ENCODE measurements around the gene IGFBP1.

Gene IGFBP1

DNA sequence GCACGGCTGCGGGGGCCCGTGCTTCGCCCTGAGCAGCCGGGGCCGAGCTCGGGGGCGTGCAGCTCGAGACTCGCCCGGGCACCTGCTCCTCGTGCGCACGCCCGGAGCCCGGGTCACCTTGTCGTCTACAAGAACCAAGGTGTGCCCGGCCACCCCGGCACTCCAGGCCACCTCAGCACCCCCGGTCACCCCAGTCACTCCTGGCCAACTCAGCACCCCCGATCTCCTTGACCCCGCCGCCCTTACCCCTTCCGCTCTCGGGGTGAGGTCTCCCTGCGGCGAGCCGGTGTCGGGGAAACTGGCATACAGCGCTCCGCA is 33.1 kb downstream of the IGFBP1 start:
- no peak overlapping the region for H3K27ac ChIP-seq (ENCODE audit: low read length, poor library complexity, severe bottlenecking)
- peak overlapping the region; percentile 37 to 44 for H3K18ac ChIP-seq (ENCODE audit: low read depth in 1 of 2, low read length in 2 of 2)
- peak overlapping the region; percentile 93 for H3K4me2 ChIP-seq (ENCODE audit: low read length, poor library complexity, severe bottlenecking)
- DNase-seq: no peak
- peaks cover 3 to 9% of the 10 kb centered on the region in 2 experiments for H3K36me3 ChIP-seq (ENCODE audit: control insufficient read depth in 1 of 2, insufficient read depth in 2 of 2, low read depth in 1 of 2, low read length in 2 of 2)
- H2AK5ac ChIP-seq (ENCODE audit: low read length, severe bottlenecking): no peak overlapping the region
- peak overlapping the region; percentile 54 for H2BK15ac ChIP-seq (ENCODE audit: low read depth, poor library complexity, severe bottlenecking)
- peaks cover 20 to 23% of the 10 kb centered on the region in 2 experiments for H3K27me3 ChIP-seq (ENCODE audit: control insufficient read depth in 1 of 2, insufficient read depth in 1 of 2, low read length in 2 of 2)
- no peak overlapping the region for H2BK120ac ChIP-seq (ENCODE audit: low read depth, low read length)
- 1% methylated on average over 31 of the region's 31 CpGs for WGBS
- H3K14ac ChIP-seq (ENCODE audit: low read length in 2 of 2): no peak overlapping the region
- H2AFZ ChIP-seq (ENCODE audit: low read depth, low read length): no peak overlapping the region
- H3K9ac ChIP-seq (ENCODE audit: low read length): peak overlapping the region; percentile 64
- H2BK12ac ChIP-seq (ENCODE audit: low read length in 2 of 2): peak overlapping the region; percentile 23 to 81
- no peak overlapping the region for H3K23ac ChIP-seq (ENCODE audit: low read length in 2 of 2)
- H4K8ac ChIP-seq (ENCODE audit: low read length): peak overlapping the region; percentile 61
- H3K4ac ChIP-seq (ENCODE audit: low read depth in 1 of 2, low read length in 2 of 2): peak overlapping the region; percentile 1 to 86
- no peak overlapping the region for H2BK5ac ChIP-seq (ENCODE audit: low read depth, low read length, poor library complexity, severe bottlenecking)
- H3K79me1 ChIP-seq (replicated peaks; ENCODE audit: low read length, poor library complexity, severe bottlenecking): no peaks in the 10 kb centered on the region
- peaks cover 27% of the 10 kb centered on the region for H3K4me1 ChIP-seq (ENCODE audit: control insufficient read depth, insufficient read depth, low read depth, low read length)
- H3K4me3 ChIP-seq (ENCODE audit: insufficient read depth in 1 of 2, low read depth in 1 of 2, low read length in 2 of 2): peak overlapping the region; percentile 66 to 88
- no peaks in the 10 kb centered on the region for H3K9me3 ChIP-seq (ENCODE audit: control insufficient read depth, low read length)
- peak overlapping the region; percentile 76 for H4K91ac ChIP-seq (ENCODE audit: low read length)

DNA sequence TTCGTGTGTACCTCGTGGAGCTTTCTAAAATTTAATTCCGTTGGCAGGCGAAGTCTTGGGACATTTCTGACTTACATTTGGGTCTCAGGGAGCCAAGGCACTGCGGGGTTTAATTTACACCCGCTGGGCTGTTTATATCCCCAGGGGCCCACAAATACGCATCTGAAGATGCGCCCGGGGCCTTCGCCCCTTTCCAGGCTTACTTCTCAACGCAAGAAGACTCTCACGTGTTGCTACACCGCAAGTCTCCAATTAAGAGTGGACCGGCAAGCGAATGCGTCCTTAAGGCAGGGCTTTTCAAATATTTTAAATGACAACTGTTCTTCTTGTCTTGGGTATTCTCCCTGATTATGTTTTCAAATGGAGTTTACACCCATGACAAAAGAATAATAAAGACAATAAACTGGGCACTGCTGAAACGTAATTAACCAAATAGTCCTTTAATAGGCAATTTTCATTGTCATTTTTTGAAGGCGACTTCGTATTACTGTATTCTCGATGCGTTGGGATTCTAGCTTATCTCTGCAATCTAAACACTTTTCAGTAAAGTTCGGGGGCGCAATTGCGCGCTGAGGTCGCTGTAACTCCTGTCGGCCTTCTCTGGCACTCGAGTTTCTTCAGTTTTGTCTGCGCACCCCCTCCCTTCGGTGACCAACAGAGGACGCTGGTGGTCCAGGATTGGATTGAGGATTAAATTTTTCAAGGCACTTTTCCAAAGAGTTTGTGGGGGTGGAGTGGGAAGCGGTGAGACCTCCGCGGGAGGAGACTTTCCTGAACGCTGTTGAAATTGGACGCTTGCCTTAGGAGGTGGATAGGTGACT is 33.6 kb downstream of the IGFBP1 start:
- peak; percentile 84 for DNase-seq
- 2% methylated on average over 27 of the region's 36 CpGs for WGBS
- Histone ChIP-seq H2BK5ac (ENCODE audit: low read depth, low read length, poor library complexity, severe bottlenecking) (no peak overlapping the region), H3K4ac (ENCODE audit: low read depth in 1 of 2, low read length in 2 of 2) (peak overlapping the region; percentile 1 to 86), H3K79me1 (replicated peaks; ENCODE audit: low read length, poor library complexity, severe bottlenecking) (no peaks in the 10 kb centered on the region), H3K9me3 (ENCODE audit: control insufficient read depth, low read length) (no peaks in the 10 kb centered on the region), H2AFZ (ENCODE audit: low read depth, low read length) (peak overlapping the region; percentile 36), H3K4me2 (ENCODE audit: low read length, poor library complexity, severe bottlenecking) (peak overlapping the region; percentile 93), H3K23ac (ENCODE audit: low read length in 2 of 2) (no peak overlapping the region), H3K4me1 (ENCODE audit: control insufficient read depth, insufficient read depth, low read depth, low read length) (peaks cover 27% of the 10 kb centered on the region), H3K18ac (ENCODE audit: low read depth in 1 of 2, low read length in 2 of 2) (peak overlapping the region; percentile 37 to 44), H3K27me3 (ENCODE audit: control insufficient read depth in 1 of 2, insufficient read depth in 1 of 2, low read length in 2 of 2) (peaks cover 19 to 23% of the 10 kb centered on the region in 2 experiments), H2BK15ac (ENCODE audit: low read depth, poor library complexity, severe bottlenecking) (peak overlapping the region; percentile 44), H4K91ac (ENCODE audit: low read length) (peak overlapping the region; percentile 76), H3K9ac (ENCODE audit: low read length) (peak overlapping the region; percentile 64), H3K36me3 (ENCODE audit: control insufficient read depth in 1 of 2, insufficient read depth in 2 of 2, low read depth in 1 of 2, low read length in 2 of 2) (peaks cover 3% of the 10 kb centered on the region in 2 experiments), H2BK120ac (ENCODE audit: low read depth, low read length) (no peak overlapping the region), H4K8ac (ENCODE audit: low read length) (peak overlapping the region; percentile 61), H2BK12ac (ENCODE audit: low read length in 2 of 2) (peak overlapping the region; percentile 26 to 81), H3K27ac (ENCODE audit: low read length, poor library complexity, severe bottlenecking) (peak overlapping the region; percentile 3), H3K4me3 (ENCODE audit: insufficient read depth in 1 of 2, low read depth in 1 of 2, low read length in 2 of 2) (peak overlapping the region; percentile 66 to 88), H3K14ac (ENCODE audit: low read length in 2 of 2) (no peak overlapping the region), H2AK5ac (ENCODE audit: low read length, severe bottlenecking) (no peak overlapping the region)

DNA sequence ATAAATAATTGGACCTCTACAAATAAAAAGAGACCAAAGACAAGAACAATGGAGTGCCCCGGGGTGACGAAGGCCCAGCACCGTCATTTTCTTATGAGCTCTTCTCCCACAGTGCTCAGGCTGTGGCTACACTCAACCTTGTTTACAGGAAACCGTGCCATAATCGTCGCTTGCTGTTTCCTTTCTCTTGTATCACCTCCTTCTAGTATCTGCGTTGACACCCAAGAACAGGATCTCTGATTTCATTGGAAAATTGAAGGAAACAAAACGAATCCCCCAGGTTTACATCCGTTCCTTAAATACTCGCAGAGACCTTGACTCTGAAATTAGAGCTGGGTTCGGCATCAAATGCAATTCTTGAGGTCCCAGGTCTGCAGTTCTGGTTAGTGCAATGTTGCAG is 34.5 kb downstream of the IGFBP1 start:
- H3K4me1 ChIP-seq (ENCODE audit: control insufficient read depth, insufficient read depth, low read depth, low read length): peaks cover 25% of the 10 kb centered on the region
- peak overlapping the region; percentile 33 for H3K4me2 ChIP-seq (ENCODE audit: low read length, poor library complexity, severe bottlenecking)
- peak overlapping the region; percentile 6 for H3K27ac ChIP-seq (ENCODE audit: low read length, poor library complexity, severe bottlenecking)
- H3K14ac ChIP-seq (ENCODE audit: low read length in 2 of 2): no peak overlapping the region
- WGBS: 8% methylated on average over 11 of the region's 11 CpGs
- no peak overlapping the region for H3K23ac ChIP-seq (ENCODE audit: low read length in 2 of 2)
- no peak overlapping the region for H2AK5ac ChIP-seq (ENCODE audit: low read length, severe bottlenecking)
- H3K79me1 ChIP-seq (replicated peaks; ENCODE audit: low read length, poor library complexity, severe bottlenecking): no peaks in the 10 kb centered on the region
- no peak overlapping the region for H2BK5ac ChIP-seq (ENCODE audit: low read depth, low read length, poor library complexity, severe bottlenecking)
- H3K4ac ChIP-seq (ENCODE audit: low read depth in 1 of 2, low read length in 2 of 2): no peak overlapping the region
- no peak overlapping the region for H4K91ac ChIP-seq (ENCODE audit: low read length)
- H2BK15ac ChIP-seq (ENCODE audit: low read depth, poor library complexity, severe bottlenecking): no peak overlapping the region
- peaks cover 18 to 22% of the 10 kb centered on the region in 2 experiments for H3K27me3 ChIP-seq (ENCODE audit: control insufficient read depth in 1 of 2, insufficient read depth in 1 of 2, low read length in 2 of 2)
- no peak overlapping the region for H4K8ac ChIP-seq (ENCODE audit: low read length)
- no peak overlapping the region for H2AFZ ChIP-seq (ENCODE audit: low read depth, low read length)
- no peaks in the 10 kb centered on the region for H3K9me3 ChIP-seq (ENCODE audit: control insufficient read depth, low read length)
- H3K9ac ChIP-seq (ENCODE audit: low read length): peak overlapping the region; percentile 64
- peak overlapping the region; percentile 29 for H2BK120ac ChIP-seq (ENCODE audit: low read depth, low read length)
- peak; percentile 53 for DNase-seq
- peak overlapping the region in 1 of 2 experiments; percentile 88 for H3K4me3 ChIP-seq (ENCODE audit: insufficient read depth in 1 of 2, low read depth in 1 of 2, low read length in 2 of 2)
- no peak overlapping the region for H3K18ac ChIP-seq (ENCODE audit: low read depth in 1 of 2, low read length in 2 of 2)
- peak overlapping the region; percentile 2 to 75 for H2BK12ac ChIP-seq (ENCODE audit: low read length in 2 of 2)
- H3K36me3 ChIP-seq (ENCODE audit: control insufficient read depth in 1 of 2, insufficient read depth in 2 of 2, low read depth in 1 of 2, low read length in 2 of 2): no peaks in the 10 kb centered on the region

DNA sequence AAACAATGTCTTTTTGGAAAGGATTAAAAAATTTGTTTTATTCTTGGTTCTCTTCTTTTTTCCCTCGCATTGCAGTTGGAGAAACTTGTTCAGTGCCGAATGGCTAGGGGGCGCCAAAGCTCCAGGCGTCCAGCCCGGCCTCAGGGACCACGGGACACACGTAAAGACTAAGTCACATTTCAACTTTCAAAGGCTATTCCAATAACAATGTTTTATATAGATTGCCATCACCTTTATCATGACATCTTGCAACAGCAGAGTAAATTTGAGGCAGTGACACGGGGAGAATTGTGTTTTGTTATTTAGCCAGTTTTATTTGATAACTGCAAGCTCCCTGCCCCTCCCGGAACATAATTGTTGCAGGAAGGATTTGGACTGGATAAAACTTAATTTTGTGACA is 35.0 kb downstream of the IGFBP1 start:
- Histone ChIP-seq H2BK12ac (ENCODE audit: low read length in 2 of 2) (no peak overlapping the region), H3K27me3 (ENCODE audit: control insufficient read depth in 1 of 2, insufficient read depth in 1 of 2, low read length in 2 of 2) (peaks cover 17 to 18% of the 10 kb centered on the region in 2 experiments), H2AK5ac (ENCODE audit: low read length, severe bottlenecking) (no peak overlapping the region), H3K4me1 (ENCODE audit: control insufficient read depth, insufficient read depth, low read depth, low read length) (peaks cover 24% of the 10 kb centered on the region), H3K9ac (ENCODE audit: low read length) (peak overlapping the region; percentile 64), H3K14ac (ENCODE audit: low read length in 2 of 2) (no peak overlapping the region), H4K91ac (ENCODE audit: low read length) (no peak overlapping the region), H2AFZ (ENCODE audit: low read depth, low read length) (no peak overlapping the region), H2BK15ac (ENCODE audit: low read depth, poor library complexity, severe bottlenecking) (no peak overlapping the region), H3K79me1 (replicated peaks; ENCODE audit: low read length, poor library complexity, severe bottlenecking) (no peaks in the 10 kb centered on the region), H4K8ac (ENCODE audit: low read length) (no peak overlapping the region), H3K4me3 (ENCODE audit: insufficient read depth in 1 of 2, low read depth in 1 of 2, low read length in 2 of 2) (peak overlapping the region in 1 of 2 experiments; percentile 88), H3K23ac (ENCODE audit: low read length in 2 of 2) (no peak overlapping the region), H3K36me3 (ENCODE audit: control insufficient read depth in 1 of 2, insufficient read depth in 2 of 2, low read depth in 1 of 2, low read length in 2 of 2) (no peaks in the 10 kb centered on the region), H3K4ac (ENCODE audit: low read depth in 1 of 2, low read length in 2 of 2) (no peak overlapping the region), H3K9me3 (ENCODE audit: control insufficient read depth, low read length) (no peaks in the 10 kb centered on the region), H3K4me2 (ENCODE audit: low read length, poor library complexity, severe bottlenecking) (no peak overlapping the region), H2BK5ac (ENCODE audit: low read depth, low read length, poor library complexity, severe bottlenecking) (no peak overlapping the region), H3K27ac (ENCODE audit: low read length, poor library complexity, severe bottlenecking) (no peak overlapping the region), H2BK120ac (ENCODE audit: low read depth, low read length) (no peak overlapping the region), H3K18ac (ENCODE audit: low read depth in 1 of 2, low read length in 2 of 2) (no peak overlapping the region)
- peak; percentile 77 for DNase-seq
- WGBS: 14% methylated on average over 8 of the region's 9 CpGs
